DOHH2 (cell line): ENCODE results near the gene ZBTB9.
A peak's percentile ranks its signal among the peaks of the same experiment; 100 is the strongest.

Experiments
- H3F3A ChIP-seq: fragments of 200-600 bp; sonication (generic), shearing (Covaris generic); 2 replicates; pipeline ENCODE4 v1.6.0; 2016; ENCODE audit warnings: antibody characterized with exemption, mild to moderate bottlenecking; ENCODE audit not compliant: control insufficient read depth, insufficient read depth
- H3K27ac ChIP-seq: fragments of 200-600 bp; sonication (generic); 2 replicates; pipeline ENCODE4 v1.5.1; 2014; ENCODE audit warnings: low read depth, mild to moderate bottlenecking, low read length, moderate library complexity
- H3K27me3 ChIP-seq: fragments of 200-600 bp; sonication (generic); 2 replicates; pipeline ENCODE4 v1.6.1; 2014; ENCODE audit warnings: mild to moderate bottlenecking, low read length, mixed read lengths; ENCODE audit not compliant: control insufficient read depth
- H3K36me3 ChIP-seq: fragments of 200-600 bp; sonication (generic); 2 replicates; pipeline ENCODE4 v1.6.1; 2014; ENCODE audit warnings: mild to moderate bottlenecking, low read length, moderate library complexity, mixed read lengths; ENCODE audit not compliant: control insufficient read depth
- H3K4me1 ChIP-seq: fragments of 200-600 bp; sonication (generic); 2 replicates; pipeline ENCODE4 v1.6.1; 2014; ENCODE audit warnings: mild to moderate bottlenecking, low read length, mixed read lengths; ENCODE audit not compliant: control insufficient read depth
- H3K4me2 ChIP-seq: fragments of 200-600 bp; sonication (generic); 2 replicates; pipeline ENCODE4 v1.6.0; 2014; ENCODE audit warnings: mild to moderate bottlenecking, low read length, moderate library complexity
- H3K4me3 ChIP-seq: fragments of 200-600 bp; sonication (generic); 2 replicates; pipeline ENCODE4 v1.5.1; 2014; ENCODE audit warnings: mild to moderate bottlenecking, low read length, mixed read lengths
- H3K79me2 ChIP-seq: fragments of 200-600 bp; sonication (generic); 2 replicates; pipeline ENCODE4 v1.6.1; 2014; ENCODE audit warnings: mild to moderate bottlenecking, low read length, mixed read lengths; ENCODE audit not compliant: control insufficient read depth
- H3K9me2 ChIP-seq: fragments of 200-600 bp; sonication (generic); replicated peaks from 2 replicates; pipeline ENCODE4 v1.6.1; 2014; ENCODE audit warnings: mild to moderate bottlenecking, low read length, mixed read lengths; ENCODE audit not compliant: control insufficient read depth
- H3K9me3 ChIP-seq: fragments of 200-600 bp; sonication (generic); 2 replicates; pipeline ENCODE4 v1.6.1; 2014; ENCODE audit warnings: antibody characterized with exemption, low read length, mixed read lengths; ENCODE audit not compliant: control insufficient read depth, insufficient read depth
- H4K20me1 ChIP-seq: fragments of 200-600 bp; sonication (generic); 2 replicates; pipeline ENCODE4 v1.6.0; 2014; ENCODE audit warnings: low read depth, mild to moderate bottlenecking, antibody characterized with exemption, low read length, moderate library complexity; ENCODE audit not compliant: control insufficient read depth, insufficient read depth
- CTCF ChIP-seq: fragments of 200-600 bp; sonication (generic); IDR thresholded peaks from one replicate; pipeline ENCODE4 v1.5.1; 2014; ENCODE audit warnings: antibody characterized with exemption, mild to moderate bottlenecking, low read depth, low read length; ENCODE audit not compliant: poor library complexity, severe bottlenecking
- EZH2phosphoT487 ChIP-seq: fragments of 200-600 bp; sonication (generic); IDR thresholded peaks from 2 replicates; pipeline ENCODE4 v1.6.1; 2017; ENCODE audit warnings: borderline replicate concordance, mild to moderate bottlenecking, antibody characterized with exemption, low read length, moderate library complexity, mixed read lengths

The ZBTB9 gene

GRCh38 chr6:33430334-33430733 lies 24.0 kb upstream of the ZBTB9 start:
- Histone ChIP-seq H3K27ac (peak overlapping the region; percentile 72), H3K79me2 (peaks cover 51% of the 10 kb centered on the region)

GRCh38 chr6:33430991-33431879 lies 23.1 kb upstream of the ZBTB9 start:
- H3K36me3 ChIP-seq, result peaks cover 15% of the 10 kb centered on the region
- H4K20me1 ChIP-seq, result no peaks in the 10 kb centered on the region
- H3F3A ChIP-seq, result peaks cover 30% of the 10 kb centered on the region
- H3K9me2 ChIP-seq, result no peaks in the 10 kb centered on the region
- no peaks in the 10 kb centered on the region for H3K9me3 ChIP-seq
- H3K27me3 ChIP-seq, result no peaks in the 10 kb centered on the region
- peak overlapping the region; percentile 97 for H3K4me2 ChIP-seq
- peaks cover 56% of the 10 kb centered on the region for H3K4me1 ChIP-seq
- H3K4me3 ChIP-seq, result peak overlapping the region; percentile 81
- peak overlapping the region; percentile 72 for H3K27ac ChIP-seq
- H3K79me2 ChIP-seq, result peaks cover 51% of the 10 kb centered on the region
- TF ChIP-seq EZH2phosphoT487 (no peak), CTCF (no peak)

More at GRCh38 chr6:33430334-33430733, 24.0 kb upstream of the ZBTB9 start:
- Histone ChIP-seq H3K4me1 (peaks cover 56% of the 10 kb centered on the region), H3K9me3 (no peaks in the 10 kb centered on the region), H3K9me2 (no peaks in the 10 kb centered on the region), H3K27me3 (no peaks in the 10 kb centered on the region), H4K20me1 (no peaks in the 10 kb centered on the region), H3K4me2 (peak overlapping the region; percentile 97), H3K4me3 (peak overlapping the region; percentile 81), H3K36me3 (peaks cover 7% of the 10 kb centered on the region), H3F3A (peaks cover 33% of the 10 kb centered on the region)
- no peak for TF ChIP-seq CTCF
- TF ChIP-seq EZH2phosphoT487, result no peak

- H3K27me3 ChIP-seq, result no peaks in the 10 kb centered on the region
- no peaks in the 10 kb centered on the region for H4K20me1 ChIP-seq
- H3K27ac ChIP-seq, result peak overlapping the region; percentile 72
- TF ChIP-seq CTCF, result no peak
- no peaks in the 10 kb centered on the region for H3K9me3 ChIP-seq
- H3K4me1 ChIP-seq, result peaks cover 54% of the 10 kb centered on the region
- peak overlapping the region; percentile 81 for H3K4me3 ChIP-seq
- H3K36me3 ChIP-seq, result peaks cover 22% of the 10 kb centered on the region
- no peaks in the 10 kb centered on the region for H3K9me2 ChIP-seq
- H3F3A ChIP-seq, result peaks cover 25% of the 10 kb centered on the region
- H3K4me2 ChIP-seq, result peak overlapping the region; percentile 97
- peaks cover 50% of the 10 kb centered on the region for H3K79me2 ChIP-seq
Measured at GRCh38 chr6:33431880-33432541, 22.4 kb upstream of the ZBTB9 start.
